ENCODE data around the gene CSF3R.

Gene CSF3R

GRCh38 chr1:36419569-36419968 lies 63.1 kb downstream of the CSF3R start:
- DNase-seq (ENCODE audit: low spot score), result no peak

DNA sequence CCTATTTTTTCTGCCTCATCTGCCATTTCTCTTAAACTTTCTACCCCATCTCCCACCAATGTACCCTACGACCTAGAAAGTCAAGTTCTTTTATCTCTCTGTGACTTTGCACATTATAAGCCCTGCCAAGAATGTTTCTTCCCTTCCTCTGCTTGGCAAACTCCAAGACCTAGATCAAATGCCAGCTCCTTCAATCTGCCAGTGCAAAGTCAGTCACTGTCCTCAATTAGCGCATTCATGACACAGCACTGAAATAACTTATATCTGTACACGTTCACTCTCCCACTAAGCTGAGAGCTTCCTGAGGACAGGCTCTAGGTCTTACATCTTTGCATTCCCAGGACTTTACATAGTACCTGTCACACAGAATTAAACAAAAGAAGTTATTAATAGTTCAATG lies 63.6 kb downstream of the CSF3R start:
- no peak for DNase-seq (ENCODE audit: low spot score)

DNA sequence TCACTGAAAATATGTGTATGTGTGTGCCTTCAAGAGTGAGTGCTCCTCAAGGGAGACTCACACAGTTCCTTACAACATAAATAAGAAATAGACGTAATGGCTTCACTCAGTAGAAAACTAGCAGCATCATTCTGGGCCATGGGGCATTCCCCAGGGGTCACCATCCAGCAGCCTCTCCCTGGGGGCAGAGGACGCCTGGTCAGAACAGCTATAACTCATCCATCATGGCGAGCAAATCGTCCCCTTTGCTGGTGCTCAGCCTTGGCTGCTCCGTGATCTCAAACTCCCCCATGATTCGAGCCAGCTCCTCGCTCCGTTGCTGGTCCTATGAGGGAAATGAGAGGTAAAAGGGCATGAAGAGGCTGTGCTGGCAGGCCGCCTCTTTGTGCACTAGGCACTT lies 64.8 kb downstream of the CSF3R start:
- DNase-seq (ENCODE audit: low spot score), result no peak

Measured in LoVo (cell line).